Subcutaneous adipose tissue (tissue), 4 donors: Measurements from ENCODE around the gene FGF21. TPM values are rescaled to one million over a fixed set of nuclear protein-coding genes. Genes with fewer than 3 reads are reported as not detected.

Source experiments
- CTCF ChIP-seq: fragments of 450-650 bp; IDR thresholded peaks from one replicate; pipeline ENCODE4 v1.5.1; 2016; ENCODE audit warnings: low read depth, mild to moderate bottlenecking, control low read depth, antibody characterized with exemption, moderate library complexity
- total RNA-seq, 4 donors: library from RNA; depleted of rRNA; stranded (reverse); fragments of >200 nt; gene quantifications; one replicate each; pipeline ENCODE4 v1.1.0, GENCODE V29; 2016

The FGF21 gene
- total RNA-seq, 4 donors from 2014 or later, result not detected

- no peak for TF ChIP-seq CTCF
These were observed 13.2 kb upstream of the FGF21 start for GRCh38 chr19:48742096-48742495.

DNA sequence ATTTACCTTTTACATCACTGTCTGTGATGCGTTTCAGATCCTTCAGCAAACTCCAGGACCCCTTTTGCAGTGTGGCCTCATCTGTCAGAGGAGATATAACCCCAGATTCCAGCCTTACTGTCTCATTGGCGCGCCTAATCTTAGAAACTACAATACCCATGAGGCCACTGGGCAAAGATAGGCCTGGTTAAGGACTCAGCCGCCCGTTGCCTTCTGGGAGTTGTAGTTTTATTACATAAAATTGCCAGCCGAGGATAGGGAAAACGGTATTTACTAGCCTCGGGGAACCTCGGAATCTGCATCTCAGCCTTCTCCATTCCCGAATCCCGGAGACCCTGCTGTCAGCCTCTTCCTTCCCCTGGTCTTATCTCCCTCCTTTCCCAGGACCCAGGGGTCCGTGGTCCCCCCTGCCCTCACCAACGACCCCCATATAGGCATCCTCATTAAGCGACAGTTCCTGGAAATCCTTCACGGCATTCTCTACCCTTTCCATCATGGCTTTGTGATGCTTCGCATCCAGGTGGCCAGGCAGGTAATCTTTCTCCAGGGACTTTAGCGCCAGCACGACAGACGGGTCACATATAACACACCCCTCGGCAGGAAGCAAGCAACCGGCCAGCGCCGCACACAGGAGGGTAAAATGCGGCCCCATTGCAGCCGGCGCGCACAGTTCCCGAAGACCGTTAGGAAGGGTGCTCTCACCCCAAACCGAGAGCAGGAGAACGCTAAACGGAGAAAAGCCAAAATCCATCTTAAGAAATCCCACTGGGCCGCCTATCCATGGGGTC is 9.9 kb upstream of the FGF21 start:
- TF ChIP-seq CTCF, result no peak

GRCh38 chr19:48746110-48746509 is 9.2 kb upstream of the FGF21 start:
- no peak for TF ChIP-seq CTCF

DNA sequence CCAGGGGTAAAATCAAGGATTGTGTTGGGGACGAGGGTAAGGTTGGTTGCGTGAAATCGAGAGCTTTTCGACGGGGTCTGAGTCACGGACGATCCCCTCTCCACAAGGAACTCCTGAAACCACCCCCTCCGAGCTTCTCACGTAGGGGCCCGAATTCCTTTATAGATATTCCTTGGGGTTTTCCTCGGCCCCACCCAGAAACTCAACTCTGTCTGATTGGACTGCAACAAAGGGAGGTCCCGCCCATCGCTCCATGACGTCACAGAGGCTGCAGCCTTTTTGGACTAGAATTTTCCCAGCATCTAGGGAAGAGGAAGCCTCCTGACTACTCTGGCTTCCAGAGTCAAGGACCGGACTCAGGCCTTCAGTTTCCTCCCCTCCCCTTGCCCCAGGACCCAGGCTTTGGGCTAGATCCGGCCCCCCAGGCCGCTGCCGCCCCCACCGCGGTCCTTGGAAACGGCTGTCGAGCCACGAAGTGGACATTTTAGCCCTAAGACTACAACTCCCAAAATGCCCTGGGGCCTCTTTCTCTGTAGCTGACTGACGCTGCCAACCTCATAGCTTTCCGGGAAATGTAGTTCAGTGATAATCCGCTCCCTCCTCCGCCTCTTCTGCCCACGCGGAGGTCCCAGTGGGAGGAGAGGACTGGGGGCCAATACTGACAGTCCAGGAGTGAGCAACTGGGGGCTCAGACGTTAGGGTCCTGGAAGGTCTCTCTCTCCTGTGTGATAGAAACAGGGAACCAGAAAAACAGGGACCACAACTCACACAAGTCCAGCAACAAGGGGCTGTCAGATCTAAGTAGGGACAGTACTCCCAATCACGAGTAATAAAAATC is 8.4 kb upstream of the FGF21 start, which contains the start of gene IZUMO1:
Gene IZUMO1 (minus strand): TSS at position 172 of the 838 bp plus-strand sequence. CDS start 1,050 bp downstream, outside the sequence.
- no peak for TF ChIP-seq CTCF

DNA sequence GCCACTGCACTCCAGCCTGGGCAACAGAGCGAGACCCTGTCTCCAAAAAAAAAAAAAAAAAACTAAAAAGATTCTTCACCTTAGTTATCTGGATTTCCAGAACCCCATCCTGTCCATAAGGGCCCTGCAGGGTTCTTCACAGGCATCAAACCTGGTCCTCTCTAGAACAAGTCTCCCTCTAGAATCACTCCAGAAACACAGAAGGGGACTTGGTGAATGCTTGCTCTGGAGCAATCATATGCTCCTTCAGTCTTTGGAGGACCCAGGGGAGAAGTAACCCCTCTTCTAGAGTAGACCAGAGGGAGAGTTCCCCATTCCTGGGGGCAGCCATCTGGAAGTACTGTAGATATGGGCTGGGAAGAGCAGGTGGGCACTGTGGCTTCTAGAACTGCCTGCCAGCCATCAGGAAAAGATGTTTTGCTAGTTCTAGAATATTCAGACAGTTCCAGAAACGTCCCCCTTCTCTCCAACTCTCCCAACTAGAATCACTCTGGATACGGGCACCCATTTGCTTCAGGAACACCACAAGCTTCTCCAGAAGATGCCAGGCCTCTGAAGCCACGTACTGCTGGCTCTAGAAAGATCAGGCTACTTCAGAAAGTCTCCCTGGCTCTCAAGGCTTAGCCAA is 5.6 kb upstream of the FGF21 start:
- TF ChIP-seq CTCF, result no peak

GRCh38 chr19:48750351-48750750 is 5.0 kb upstream of the FGF21 start:
- TF ChIP-seq CTCF, result no peak
